CD4-positive, alpha-beta T cell treated with Interleukin-15 for 1 hour (primary cell): ENCODE results near the gene ARMC10.
"Not testable (repeated sequence)": the region's sequence is repeated elsewhere in the genome, so short reads cannot be mapped to it uniquely, and the experiment has no call there.

ENCODE experiments used
- DNase-seq: peaks from one replicate; pipeline ENCODE4 v3.0.0-alpha.2; 2020

The ARMC10 gene

DNA sequence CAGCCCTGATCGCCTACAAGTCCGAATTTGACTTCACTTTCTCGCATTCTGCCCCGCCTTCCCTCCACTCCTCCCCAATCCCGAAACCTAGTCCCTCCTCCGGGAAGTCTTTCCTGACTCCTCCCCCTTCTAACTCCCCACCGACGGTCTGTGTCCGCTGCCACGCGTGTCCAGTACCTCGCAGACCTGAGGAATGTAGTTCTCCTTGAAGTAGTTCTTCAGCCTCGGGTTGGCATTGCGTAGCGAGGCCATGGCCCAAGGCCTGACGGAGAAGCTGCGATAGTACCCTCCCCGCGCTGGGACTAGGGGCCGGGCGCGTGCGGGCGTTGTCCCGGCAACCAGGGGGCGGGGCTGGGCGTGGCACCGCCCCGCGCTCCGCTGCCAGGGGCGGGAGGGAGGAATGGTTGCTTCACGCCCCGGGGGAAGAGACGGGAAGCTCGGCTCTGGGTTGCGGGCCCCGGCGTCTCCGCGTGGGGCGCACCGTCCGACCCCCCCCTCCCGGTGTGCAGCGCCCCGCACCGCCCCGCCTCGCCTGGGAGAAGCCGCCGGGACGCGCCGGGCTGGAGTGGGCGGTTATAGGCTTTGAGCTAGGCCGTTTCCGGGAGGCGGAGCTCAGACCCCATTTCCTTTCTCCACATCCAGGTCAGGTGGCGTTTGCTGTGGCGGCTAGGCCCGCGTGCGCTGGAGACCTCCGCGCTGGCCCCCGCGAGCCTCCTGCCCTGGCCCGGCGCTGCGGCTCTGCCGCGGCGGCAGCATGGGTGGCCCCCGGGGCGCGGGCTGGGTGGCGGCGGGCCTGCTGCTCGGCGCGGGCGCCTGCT, at the start of gene ARMC10, which contains the start of gene FBXL13:
ARMC10 (plus strand) TSS at position 622 of the 818 bp plus-strand sequence; CDS start at position 755, 133 bp downstream.
FBXL13 (minus strand) TSS at position 278 of the 818 bp plus-strand sequence.
- peak; percentile 91 for DNase-seq

GRCh38 chr7:103025341-103025740, 49.6 kb upstream of the ARMC10 start:
- no peak for DNase-seq

GRCh38 chr7:103031024-103031423, 43.9 kb upstream of the ARMC10 start:
- no peak for DNase-seq

GRCh38 chr7:103031781-103032180, 43.2 kb upstream of the ARMC10 start:
- DNase-seq = no peak

DNA sequence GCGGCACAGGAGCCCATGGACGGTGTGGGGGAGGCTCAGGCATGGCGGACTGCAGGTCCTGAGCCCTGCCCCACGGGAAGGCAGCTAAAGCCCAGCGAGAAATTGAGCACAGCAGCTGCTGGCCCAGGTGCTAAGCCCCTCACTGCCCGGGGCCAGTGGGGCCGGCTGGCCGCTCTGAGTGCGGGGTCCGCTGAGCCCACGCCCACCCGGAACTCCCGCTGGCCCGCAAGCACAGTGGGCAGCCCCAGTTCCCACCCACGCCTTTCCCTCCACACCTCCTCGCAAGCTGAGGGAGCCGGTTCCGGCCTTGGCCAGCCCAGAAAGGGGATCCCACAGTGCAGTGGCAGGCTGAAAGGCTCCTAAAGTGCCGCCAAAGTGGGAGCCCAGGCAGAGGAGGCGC, 40.6 kb upstream of the ARMC10 start:
- DNase-seq = not testable (repeated sequence)

DNA sequence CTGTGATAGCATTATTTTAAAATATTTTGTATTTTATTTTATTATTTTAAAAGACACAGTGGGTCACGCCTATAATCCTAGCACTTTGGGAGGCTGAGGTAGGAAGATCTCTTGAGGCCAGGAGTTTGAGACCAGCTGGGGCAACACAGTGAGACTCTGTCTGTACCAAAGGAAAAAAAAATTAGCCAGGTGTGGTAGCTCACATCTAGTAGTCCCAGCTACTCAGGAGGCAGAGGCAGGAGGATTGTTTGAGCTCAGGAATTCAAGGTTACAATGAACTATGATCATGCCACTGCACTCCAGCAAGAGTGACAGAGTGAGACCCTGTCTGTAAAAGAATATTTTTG, 37.5 kb upstream of the ARMC10 start:
- no peak for DNase-seq

- not testable (repeated sequence) for DNase-seq
Measured at GRCh38 chr7:103037823-103038739, 36.9 kb upstream of the ARMC10 start.

GRCh38 chr7:103041815-103042214, 33.1 kb upstream of the ARMC10 start:
- not testable (repeated sequence) for DNase-seq

GRCh38 chr7:103048833-103049232, 26.1 kb upstream of the ARMC10 start:
- no peak for DNase-seq

DNA sequence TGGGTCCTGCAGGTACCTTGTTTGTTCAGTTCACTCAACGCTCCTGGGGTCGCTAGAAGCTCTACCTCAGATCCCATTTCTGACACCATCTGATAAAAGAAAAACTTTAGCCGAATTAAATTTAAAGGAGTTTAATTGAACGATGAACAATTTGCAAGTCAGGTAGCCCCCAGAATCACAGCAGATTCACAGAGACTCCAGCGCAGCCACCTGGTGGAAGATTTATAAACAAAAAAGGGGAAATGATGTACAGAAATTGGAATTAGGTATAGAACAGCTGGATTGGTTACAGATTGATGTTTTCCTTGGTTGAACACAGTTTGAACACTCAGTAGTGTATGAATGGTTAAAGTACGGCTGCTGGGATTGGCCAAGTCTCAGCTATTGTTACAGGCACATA, 23.4 kb upstream of the ARMC10 start:
- DNase-seq = no peak

DNA sequence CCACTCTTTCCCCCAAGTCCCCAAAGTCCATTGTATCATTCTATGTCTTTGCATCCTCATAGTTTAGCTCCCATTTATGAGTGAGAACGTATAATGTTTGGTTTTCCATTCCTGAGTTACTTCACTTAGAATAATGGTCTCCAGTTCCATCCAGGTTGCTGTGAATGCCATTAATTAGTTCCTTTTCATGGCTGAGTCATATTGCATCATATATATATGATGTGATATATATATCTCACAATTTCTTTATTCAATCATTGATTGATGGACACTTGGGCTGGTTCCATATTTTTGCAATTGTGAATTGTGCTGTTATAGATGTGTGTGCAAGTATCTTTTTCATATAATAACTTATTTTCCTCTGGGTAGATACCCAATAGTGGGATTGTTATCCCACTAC, 18.9 kb upstream of the ARMC10 start:
- not testable (repeated sequence) for DNase-seq

- DNase-seq = no peak
Measured at GRCh38 chr7:103058122-103058521, 16.8 kb upstream of the ARMC10 start.

GRCh38 chr7:103059471-103059870, 15.5 kb upstream of the ARMC10 start:
- no peak for DNase-seq

DNA sequence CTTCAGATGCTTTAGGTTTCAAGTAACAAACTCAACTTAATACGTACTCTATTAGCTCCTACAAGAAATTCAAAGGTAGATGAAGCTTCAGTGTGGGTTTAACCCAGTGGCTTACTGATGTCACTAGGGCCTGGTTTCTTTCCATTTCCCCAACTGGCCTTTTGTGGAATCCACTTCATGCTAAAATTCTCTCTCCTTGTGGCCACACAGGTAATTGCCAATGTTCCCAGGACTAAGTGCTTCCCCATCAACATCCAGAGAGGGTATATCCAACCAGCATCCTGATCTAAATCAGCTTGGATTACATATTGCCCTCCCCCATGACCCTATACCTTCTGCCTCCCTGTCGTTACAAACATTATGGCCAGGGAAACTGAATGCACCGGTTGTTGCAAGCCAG, 11.0 kb upstream of the ARMC10 start:
- no peak for DNase-seq

- peak; percentile 27 for DNase-seq
Measured at GRCh38 chr7:103065667-103066066, 9.3 kb upstream of the ARMC10 start.

DNA sequence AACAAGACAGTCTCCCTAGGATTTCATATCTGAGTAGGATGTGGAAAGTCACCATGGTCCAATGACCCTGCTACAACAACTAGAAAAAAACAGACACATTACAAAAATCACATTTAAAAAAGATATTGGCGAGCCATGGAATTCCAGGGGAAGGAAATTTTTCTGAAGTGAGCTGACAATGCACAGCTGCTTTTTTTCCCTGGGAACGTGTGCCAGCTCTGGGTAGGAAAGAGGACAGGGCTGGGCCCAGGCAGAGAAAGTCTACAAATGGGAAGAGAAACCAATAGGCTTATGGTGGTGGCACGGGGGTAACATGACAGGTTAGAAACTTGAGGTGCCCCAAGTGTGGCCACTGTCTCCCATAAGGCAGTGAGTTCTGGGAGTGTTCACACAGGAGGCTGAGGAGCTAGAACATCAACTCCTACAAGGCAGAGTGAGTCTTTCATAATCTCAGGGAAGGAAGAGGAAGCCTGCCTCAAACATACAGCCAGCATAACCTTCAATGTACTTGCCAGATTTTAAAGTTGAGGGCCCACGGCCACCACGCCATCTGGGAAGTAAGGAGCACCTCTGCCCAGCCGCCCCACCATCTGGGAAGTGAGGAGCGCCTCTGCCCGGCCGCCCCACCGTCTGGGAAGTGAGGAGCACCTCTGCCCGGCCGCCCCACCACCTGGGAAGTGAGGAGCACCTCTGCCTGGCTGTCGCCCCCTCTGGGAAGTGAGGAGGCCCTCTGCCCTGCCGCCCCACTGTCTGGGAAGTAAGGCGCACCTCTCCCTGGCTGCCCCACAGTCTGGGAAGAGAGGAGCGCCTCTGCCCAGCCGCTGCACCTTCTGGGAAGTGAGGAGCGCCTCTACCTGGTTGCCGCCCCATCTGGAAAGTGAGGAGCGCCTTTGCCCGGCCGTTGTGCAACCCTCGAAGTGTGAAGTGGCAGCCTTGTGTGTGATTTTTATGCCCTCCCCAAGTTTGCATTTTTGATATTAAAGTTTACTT, 6.2 kb upstream of the ARMC10 start:
- no peak for DNase-seq

GRCh38 chr7:103071000-103071399, 3.9 kb upstream of the ARMC10 start:
- no peak for DNase-seq

- DNase-seq = no peak
Measured at GRCh38 chr7:103073989-103074518, 886 bp upstream of the ARMC10 start.

DNA sequence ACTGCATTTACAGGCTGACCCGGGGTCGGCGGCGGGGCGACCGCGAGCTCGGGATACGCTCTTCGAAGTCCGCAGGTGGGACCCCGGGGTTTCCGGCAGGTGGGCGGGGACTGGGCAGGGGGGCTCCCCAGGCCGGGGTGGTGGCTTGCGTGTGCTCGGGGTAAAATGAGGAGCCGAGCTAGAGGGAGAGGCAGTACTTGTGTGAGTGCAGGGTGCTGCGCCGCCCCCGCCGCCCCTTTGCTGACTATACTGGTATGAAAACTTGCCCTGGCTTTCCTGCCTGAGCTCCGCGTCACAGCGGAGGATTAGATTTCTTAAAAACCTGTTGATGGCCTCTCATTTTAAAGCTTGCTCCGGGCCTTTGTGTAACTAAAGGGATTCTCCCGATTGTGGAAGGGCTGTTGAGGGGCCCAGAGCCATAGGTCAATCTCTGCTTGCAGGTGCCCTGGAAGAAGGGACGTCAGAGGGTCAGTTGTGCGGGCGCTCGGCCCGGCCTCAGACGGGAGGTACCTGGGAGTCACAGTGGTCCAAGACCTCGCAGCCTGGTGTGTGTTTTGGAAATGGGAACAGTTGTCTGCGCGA, 488 bp downstream of the ARMC10 start:
- peak; percentile 70 for DNase-seq

- no peak for DNase-seq
Measured at GRCh38 chr7:103076764-103077163, 1.8 kb downstream of the ARMC10 start.

- DNase-seq = no peak
Measured at GRCh38 chr7:103077318-103077717, 2.4 kb downstream of the ARMC10 start.

DNA sequence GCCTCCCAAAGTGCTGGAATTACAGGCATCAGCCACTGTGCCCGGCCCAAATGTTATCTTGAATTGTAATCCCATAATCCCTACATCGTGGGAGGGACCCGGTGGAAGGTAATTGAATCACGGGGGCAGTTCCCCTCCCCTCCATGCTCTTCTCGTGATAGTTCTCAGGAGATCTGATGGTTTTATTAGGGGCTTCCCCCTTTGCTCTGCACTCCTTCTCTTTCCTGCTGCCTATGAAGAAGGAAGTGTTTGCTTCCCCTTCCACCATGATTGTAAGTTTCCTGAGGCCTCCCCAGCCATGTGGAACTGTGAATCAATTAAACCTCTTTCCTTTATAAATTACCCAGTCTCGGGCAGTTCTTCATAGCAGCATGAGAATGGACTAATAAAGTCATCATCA, 3.3 kb downstream of the ARMC10 start:
- DNase-seq = not testable (repeated sequence)
